Liver (tissue), 9 donors: ENCODE measurements around the gene RTN4RL1. TPM values are rescaled to one million over a fixed set of nuclear protein-coding genes. Genes with fewer than 3 reads are reported as not detected.

Experiments used
- DNase-seq: peaks from one replicate; pipeline ENCODE4 v3.0.0-alpha.2; 2017; ENCODE audit warnings: low spot score
- H3K27ac ChIP-seq, 2 donors: one replicate each; pipeline ENCODE4 v1.7.0; 2013; ENCODE audit warnings: inconsistent platforms in 2 of 2, low read length in 2 of 2, control low read depth in 1 of 2, low read depth in 1 of 2, mild to moderate bottlenecking in 1 of 2
- H3K27me3 ChIP-seq, 4 donors: one replicate each; pipeline versions ENCODE4 v1.6.1 to v1.7.0; 2013; ENCODE audit warnings: low read length in 3 of 4, inconsistent platforms in 1 of 4, mild to moderate bottlenecking in 1 of 4, moderate library complexity in 1 of 4; ENCODE audit not compliant: control insufficient read depth in 4 of 4, insufficient read depth in 4 of 4
- H3K36me3 ChIP-seq, 4 donors: one replicate each; pipeline versions ENCODE4 v1.6.1 to v1.7.0; 2013; ENCODE audit warnings: low read length in 3 of 4, mild to moderate bottlenecking in 3 of 4, low read depth in 1 of 4, moderate library complexity in 1 of 4; ENCODE audit not compliant: control insufficient read depth in 4 of 4, insufficient read depth in 3 of 4
- H3K4me1 ChIP-seq, 4 donors: one replicate each; pipeline versions ENCODE4 v1.6.1 to v1.7.0; 2013; ENCODE audit warnings: low read length in 3 of 4, mild to moderate bottlenecking in 3 of 4, moderate library complexity in 1 of 4; ENCODE audit not compliant: control insufficient read depth in 4 of 4, insufficient read depth in 4 of 4
- H3K4me3 ChIP-seq, 3 donors: one replicate each; pipeline versions ENCODE4 v1.6.1 to v1.7.0; 2013; ENCODE audit warnings: low read length in 3 of 3, control low read depth in 1 of 3, low read depth in 1 of 3, mild to moderate bottlenecking in 1 of 3
- H3K9ac ChIP-seq, 2 donors: one replicate each; pipeline ENCODE4 v1.7.0; 2013; ENCODE audit warnings: low read length in 2 of 2, mild to moderate bottlenecking in 2 of 2, moderate library complexity in 2 of 2, control low read depth in 1 of 2, low read depth in 1 of 2
- H3K9me3 ChIP-seq, 4 donors: one replicate each; pipeline versions ENCODE4 v1.6.1 to v1.7.0; 2013; ENCODE audit warnings: low read length in 3 of 4; ENCODE audit not compliant: control insufficient read depth in 4 of 4
- ATF3 ChIP-seq: IDR thresholded peaks from 2 replicates; pipeline ENCODE4 v1.6.1; 2016; ENCODE audit warnings: antibody characterized with exemption
- CTCF ChIP-seq: fragments of 150-350 bp; IDR thresholded peaks from 2 replicates; pipeline ENCODE4 v1.5.1; 2017; ENCODE audit warnings: improper control_type of control experiment, low read depth, low read length; ENCODE audit not compliant: missing input control
- EGR1 ChIP-seq, 2 donors: IDR thresholded peaks; 2 replicates each; pipeline ENCODE4 v1.6.1; 2016 to 2018; ENCODE audit warnings: antibody characterized with exemption in 2 of 2, low read depth in 2 of 2
- FOXA1 ChIP-seq: IDR thresholded peaks from 2 replicates; pipeline ENCODE4 v1.6.1; 2016; ENCODE audit warnings: antibody characterized with exemption
- GABPA ChIP-seq, 2 donors: IDR thresholded peaks in 1 of 2; conservative IDR thresholded peaks in 1 of 2; 2 replicates each; pipeline ENCODE4 v1.6.1; 2016; ENCODE audit warnings: antibody characterized with exemption in 2 of 2, mild to moderate bottlenecking in 1 of 2, moderate library complexity in 1 of 2
- HNF4A ChIP-seq, 2 donors: conservative IDR thresholded peaks; 2 replicates each; pipeline ENCODE4 v1.6.1; 2016; ENCODE audit warnings: antibody characterized with exemption in 2 of 2, mild to moderate bottlenecking in 2 of 2
- HNF4G ChIP-seq: IDR thresholded peaks from 2 replicates; pipeline ENCODE4 v1.6.1; 2016; ENCODE audit warnings: antibody characterized with exemption
- REST ChIP-seq: IDR thresholded peaks from 2 replicates; pipeline ENCODE4 v1.6.1; 2016; ENCODE audit warnings: antibody characterized with exemption, mild to moderate bottlenecking
- RXRA ChIP-seq, 2 donors: IDR thresholded peaks; 2 replicates each; pipeline ENCODE4 v1.6.1; 2017 to 2018; ENCODE audit warnings: antibody characterized with exemption in 2 of 2, mild to moderate bottlenecking in 1 of 2
- SP1 ChIP-seq: IDR thresholded peaks from 2 replicates; pipeline ENCODE4 v1.6.1; 2018; ENCODE audit warnings: antibody characterized with exemption, mild to moderate bottlenecking
- TAF1 ChIP-seq: conservative IDR thresholded peaks from 2 replicates; pipeline ENCODE4 v1.6.1; 2016; ENCODE audit warnings: antibody characterized with exemption, mild to moderate bottlenecking
- YY1 ChIP-seq: IDR thresholded peaks from 2 replicates; pipeline ENCODE4 v1.6.1; 2016; ENCODE audit warnings: antibody characterized with exemption, mild to moderate bottlenecking
- ZBTB33 ChIP-seq: IDR thresholded peaks from 2 replicates; pipeline ENCODE4 v1.6.1; 2016; ENCODE audit warnings: antibody characterized with exemption
- WGBS: extraction: QIAGEN DNeasy Blood & Tissue Kit; methylation state at CpG from one replicate; pipeline ENCODE4 v1.1.7; 2013; 5-methylcytosine and 5-hydroxymethylcytosine counted together
- polyA plus RNA-seq, 2 donors: library from polyadenylated mRNA; stranded (reverse) in 1 of 2; unstranded in 1 of 2; fragments of 200-250 nt in 1 of 2; fragments of >200 nt in 1 of 2; fragmentation: Nextera tagmentation in 1 of 2; extraction: Ambion mirVana in 1 of 2; gene quantifications; one replicate each; pipeline versions ENCODE4 v1.2.1 to v1.2.3, GENCODE V29; 2013 to 2015
- total RNA-seq, 2 donors: library from RNA; depleted of rRNA; stranded (reverse); fragments of >200 nt; gene quantifications; one replicate each; pipeline ENCODE4 v1.2.3, GENCODE V29; 2014
- donor health status: healthy.
- donor health status: healthy.
- donor health status: healthy.
- donor health status: healthy.
- donor health status: healthy.

Gene RTN4RL1
- total and polyA plus RNA-seq, 4 donors = 0.04 to 5.4 (median 1.2) TPM

GRCh38 chr17:1937461-1937860 lies 87.7 kb downstream of the RTN4RL1 start:
- Histone ChIP-seq H3K27ac (no peak overlapping the region), H3K9me3 (no peaks in the 10 kb centered on the region), H3K4me1 (peaks cover 0 to 1% (median 0%) of the 10 kb centered on the region in 4 donors), H3K9ac (no peak overlapping the region), H3K36me3 (no peaks in the 10 kb centered on the region), H3K27me3 (no peaks in the 10 kb centered on the region), H3K4me3 (no peak overlapping the region)
- DNase-seq = no peak
- 98% methylated on average over 25 of the region's 25 CpGs for WGBS
- no peak for TF ChIP-seq TAF1

GRCh38 chr17:1936766-1937165 lies 88.4 kb downstream of the RTN4RL1 start:
- TF ChIP-seq GABPA (IDR thresholded peaks at IDR 0.05 in 1 of 2, conservative IDR thresholded peaks at IDR 0.05 in 1 of 2) (no peak), RXRA (IDR thresholded peaks at IDR 0.05) (no peak), YY1 (no peak), ATF3 (no peak), HNF4A (conservative IDR thresholded peaks at IDR 0.05) (no peak)
- 89% methylated on average over 28 of the region's 28 CpGs for WGBS
- H3K4me3 ChIP-seq = no peak overlapping the region

GRCh38 chr17:1934901-1935300 lies 90.2 kb downstream of the RTN4RL1 start:
- Histone ChIP-seq H3K27ac (no peak overlapping the region), H3K36me3 (no peaks in the 10 kb centered on the region), H3K4me3 (no peak overlapping the region), H3K27me3 (no peaks in the 10 kb centered on the region), H3K4me1 (peaks cover 4 to 7% (median 5%) of the 10 kb centered on the region in 4 donors), H3K9ac (no peak overlapping the region), H3K9me3 (no peaks in the 10 kb centered on the region)
- 90% methylated on average over 17 of the region's 17 CpGs for WGBS
- TF ChIP-seq SP1 (no peak), EGR1 (IDR thresholded peaks at IDR 0.05; ENCODE audit: low read depth in 2 of 2) (no peak), FOXA1 (no peak), RXRA (IDR thresholded peaks at IDR 0.05) (no peak), YY1 (no peak), REST (no peak), HNF4A (conservative IDR thresholded peaks at IDR 0.05) (no peak), CTCF (no peak), HNF4G (no peak), GABPA (IDR thresholded peaks at IDR 0.05 in 1 of 2, conservative IDR thresholded peaks at IDR 0.05 in 1 of 2) (no peak), ZBTB33 (no peak), ATF3 (no peak)
- DNase-seq = no peak

More at GRCh38 chr17:1936766-1937165, 88.4 kb downstream of the RTN4RL1 start:
- no peak overlapping the region for H3K9ac ChIP-seq
- H3K27ac ChIP-seq = no peak overlapping the region
- H3K27me3 ChIP-seq = no peaks in the 10 kb centered on the region
- no peak for DNase-seq
- no peaks in the 10 kb centered on the region for H3K36me3 ChIP-seq
- H3K9me3 ChIP-seq = no peaks in the 10 kb centered on the region
- H3K4me1 ChIP-seq = peaks cover 3 to 6% (median 5%) of the 10 kb centered on the region in 4 donors
